Fibroblast of the conjunctiva (primary cell): ENCODE results near the gene SERP2.
A peak's percentile ranks its signal among the peaks of the same experiment; 100 is the strongest.

Source experiments
- DNase-seq: peaks from one replicate; pipeline ENCODE4 v3.0.0-alpha.2; 2010; ENCODE audit warnings: low read depth

Gene SERP2

GRCh38 chr13:44389060-44389666, 15.5 kb downstream of the SERP2 start:
- no peak for DNase-seq

- DNase-seq: no peak
These were observed 16.3 kb downstream of the SERP2 start for GRCh38 chr13:44389876-44390275.

- no peak for DNase-seq
These were observed 19.8 kb downstream of the SERP2 start for GRCh38 chr13:44393391-44393790.

GRCh38 chr13:44394658-44395057, 21.0 kb downstream of the SERP2 start:
- DNase-seq: no peak

- DNase-seq: no peak
These were observed 22.5 kb downstream of the SERP2 start for GRCh38 chr13:44395976-44396694.

- peak; percentile 26 for DNase-seq
These were observed 23.3 kb downstream of the SERP2 start for GRCh38 chr13:44396701-44397580.

GRCh38 chr13:44397766-44398223, 24.2 kb downstream of the SERP2 start:
- DNase-seq: no peak

GRCh38 chr13:44398606-44399005, 25.0 kb downstream of the SERP2 start:
- DNase-seq: no peak

GRCh38 chr13:44399074-44399473, 25.4 kb downstream of the SERP2 start:
- no peak for DNase-seq

- DNase-seq: no peak
These were observed 27.1 kb downstream of the SERP2 start for GRCh38 chr13:44400736-44401135.

GRCh38 chr13:44401577-44401976, 28.0 kb downstream of the SERP2 start:
- DNase-seq: no peak

GRCh38 chr13:44402899-44403445, 29.3 kb downstream of the SERP2 start:
- no peak for DNase-seq

GRCh38 chr13:44403461-44404056, 29.9 kb downstream of the SERP2 start:
- no peak for DNase-seq

- DNase-seq: no peak
These were observed 30.9 kb downstream of the SERP2 start for GRCh38 chr13:44404261-44405132.

GRCh38 chr13:44406617-44407016, 33.0 kb downstream of the SERP2 start:
- no peak for DNase-seq

GRCh38 chr13:44407379-44407778, 33.8 kb downstream of the SERP2 start:
- no peak for DNase-seq

GRCh38 chr13:44407891-44408290, 34.3 kb downstream of the SERP2 start:
- DNase-seq: no peak

GRCh38 chr13:44409595-44409994, 36.0 kb downstream of the SERP2 start:
- no peak for DNase-seq

GRCh38 chr13:44410328-44410859, 36.8 kb downstream of the SERP2 start:
- DNase-seq: no peak

- no peak for DNase-seq
These were observed 38.2 kb downstream of the SERP2 start for GRCh38 chr13:44411841-44412240.
